ENCODE results near the gene MYO15A. TPM values are rescaled to one million over a fixed set of nuclear protein-coding genes. Genes with fewer than 3 reads are reported as not detected.

MYO15A gene
- total RNA-seq, 2 experiments from 2014 or later: 0.98 to 1.4 TPM

DNA sequence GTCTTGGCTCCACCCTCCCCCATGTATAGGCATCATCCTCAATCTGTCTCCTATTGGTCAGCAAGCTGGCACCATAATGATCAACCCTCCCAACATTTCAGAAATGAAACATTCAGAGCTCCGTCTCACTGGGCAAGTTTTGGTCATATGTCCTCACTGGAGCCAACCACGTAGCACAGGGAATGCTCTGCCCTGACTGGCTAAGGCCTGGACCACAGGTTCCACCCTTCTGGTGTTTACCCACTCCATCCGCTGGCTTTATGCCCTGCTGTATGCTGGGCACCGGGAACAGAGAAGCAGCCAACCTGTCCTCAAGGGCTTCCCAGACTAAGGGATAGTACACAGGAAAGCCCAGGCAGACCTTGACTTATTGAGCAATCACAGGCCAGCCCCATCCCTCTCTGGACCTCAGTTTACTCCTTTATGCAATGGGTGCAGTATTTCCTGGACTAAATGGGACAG, 20.5 kb downstream of the MYO15A start:
- POLR2A ChIA-PET: no interaction called here
- no peak for TF ChIP-seq EZH2phosphoT487 (IDR thresholded peaks at IDR 0.05; ENCODE audit: borderline replicate concordance, low read depth, low read length)
- TF ChIP-seq CTCF (conservative IDR thresholded peaks at IDR 0.05; ENCODE audit: low read length): no peak
- no peak overlapping the region for H3K27ac ChIP-seq (ENCODE audit: low read depth, low read length, poor library complexity, severe bottlenecking)
- no peaks in the 10 kb centered on the region for H3K36me3 ChIP-seq (ENCODE audit: insufficient read depth, low read length)
- no peak for DNase-seq (ENCODE audit: low spot score)
- H3K79me2 ChIP-seq (ENCODE audit: insufficient read depth, low read depth, low read length): no peaks in the 10 kb centered on the region
- no peak overlapping the region for H3K4me3 ChIP-seq (ENCODE audit: low read depth, low read length, poor library complexity, severe bottlenecking)
- CTCF ChIA-PET (ENCODE audit: unreplicated experiment): no interaction called here
- H3K9me2 ChIP-seq (ENCODE audit: insufficient read depth, low read length): no peaks in the 10 kb centered on the region
- H3K9me3 ChIP-seq (ENCODE audit: low read length): no peaks in the 10 kb centered on the region
- H2AFZ ChIP-seq (ENCODE audit: low read length): no peak overlapping the region
- intact Hi-C loops (cut with micrococcal nuclease; ENCODE audit: unreplicated experiment): no loop called here
- H3K4me1 ChIP-seq (ENCODE audit: insufficient read depth, low read length, poor library complexity, severe bottlenecking): no peaks in the 10 kb centered on the region
- no peak overlapping the region for H3K4me2 ChIP-seq (ENCODE audit: low read length)
- no TSS peak for BruUV-seq (replicated peaks)
- no peaks in the 10 kb centered on the region for H4K20me1 ChIP-seq (ENCODE audit: insufficient read depth, low read length)

- BruUV-seq (replicated peaks): no TSS peak
These were observed 24.2 kb downstream of the MYO15A start for GRCh38 chr17:18132711-18133110.

GRCh38 chr17:18136357-18136756, 27.8 kb downstream of the MYO15A start:
- Histone ChIP-seq H2AFZ (ENCODE audit: low read length) (no peak overlapping the region), H3K36me3 (ENCODE audit: insufficient read depth, low read length) (no peaks in the 10 kb centered on the region), H3K4me3 (ENCODE audit: low read depth, low read length, poor library complexity, severe bottlenecking) (no peak overlapping the region), H3K9me3 (ENCODE audit: low read length) (no peaks in the 10 kb centered on the region), H3K4me1 (ENCODE audit: insufficient read depth, low read length, poor library complexity, severe bottlenecking) (no peaks in the 10 kb centered on the region), H3K27ac (ENCODE audit: low read depth, low read length, poor library complexity, severe bottlenecking) (no peak overlapping the region), H4K20me1 (ENCODE audit: insufficient read depth, low read length) (no peaks in the 10 kb centered on the region), H3K4me2 (ENCODE audit: low read length) (no peak overlapping the region), H3K9me2 (ENCODE audit: insufficient read depth, low read length) (no peaks in the 10 kb centered on the region), H3K79me2 (ENCODE audit: insufficient read depth, low read depth, low read length) (no peaks in the 10 kb centered on the region)
- TF ChIP-seq CTCF (conservative IDR thresholded peaks at IDR 0.05; ENCODE audit: low read length) (no peak), EZH2phosphoT487 (IDR thresholded peaks at IDR 0.05; ENCODE audit: borderline replicate concordance, low read depth, low read length) (no peak)
- ChIA-PET POLR2A (no interaction called here), CTCF (ENCODE audit: unreplicated experiment) (no interaction called here)
- intact Hi-C loops (cut with micrococcal nuclease; ENCODE audit: unreplicated experiment): no loop called here
- no peak for DNase-seq (ENCODE audit: low spot score)
- BruUV-seq (replicated peaks): no TSS peak

More at GRCh38 chr17:18132711-18133110, 24.2 kb downstream of the MYO15A start:
- Histone ChIP-seq H2AFZ (ENCODE audit: low read length) (no peak overlapping the region), H3K27ac (ENCODE audit: low read depth, low read length, poor library complexity, severe bottlenecking) (no peak overlapping the region), H3K79me2 (ENCODE audit: insufficient read depth, low read depth, low read length) (no peaks in the 10 kb centered on the region), H4K20me1 (ENCODE audit: insufficient read depth, low read length) (no peaks in the 10 kb centered on the region), H3K36me3 (ENCODE audit: insufficient read depth, low read length) (no peaks in the 10 kb centered on the region), H3K4me3 (ENCODE audit: low read depth, low read length, poor library complexity, severe bottlenecking) (no peak overlapping the region), H3K9me3 (ENCODE audit: low read length) (no peaks in the 10 kb centered on the region), H3K4me1 (ENCODE audit: insufficient read depth, low read length, poor library complexity, severe bottlenecking) (no peaks in the 10 kb centered on the region), H3K9me2 (ENCODE audit: insufficient read depth, low read length) (no peaks in the 10 kb centered on the region), H3K4me2 (ENCODE audit: low read length) (no peak overlapping the region)
- POLR2A ChIA-PET: no interaction called here
- CTCF ChIA-PET (ENCODE audit: unreplicated experiment): no interaction called here
- intact Hi-C loops (cut with micrococcal nuclease; ENCODE audit: unreplicated experiment): no loop called here
- DNase-seq (ENCODE audit: low spot score): no peak
- TF ChIP-seq EZH2phosphoT487 (IDR thresholded peaks at IDR 0.05; ENCODE audit: borderline replicate concordance, low read depth, low read length) (no peak), CTCF (conservative IDR thresholded peaks at IDR 0.05; ENCODE audit: low read length) (no peak)
